GM23338 (cell line): ENCODE measurements around the gene ANKRD1. TPM values are rescaled to one million over a fixed set of nuclear protein-coding genes. Genes with fewer than 3 reads are reported as not detected.

Experiments used
- ATAC-seq: fragments of 200-7000 bp; cut with Tn5 transposase; 3 replicates; pipeline ENCODE4 v1.9.1; 2020
- DNase-seq: peaks from one replicate; pipeline ENCODE4 v3.0.0-alpha.2; 2015; ENCODE audit warnings: low spot score
- H2AFZ ChIP-seq: fragments of 200-600 bp; sonication (generic); 2 replicates; pipeline ENCODE4 v1.8.0; 2016; ENCODE audit warnings: antibody characterized with exemption, mild to moderate bottlenecking, moderate library complexity
- H3F3A ChIP-seq: fragments of 200-600 bp; sonication (generic); replicated peaks from 2 replicates; pipeline ENCODE4 v1.8.0; 2017; ENCODE audit warnings: antibody characterized with exemption, mixed run types, low read depth
- H3K27ac ChIP-seq: fragments of 200-600 bp; sonication (generic); 2 replicates; pipeline ENCODE4 v1.6.1; 2016; ENCODE audit warnings: low read depth
- H3K27me3 ChIP-seq: fragments of 200-600 bp; sonication (generic); 2 replicates; pipeline ENCODE4 v1.8.0; 2016; ENCODE audit warnings: mild to moderate bottlenecking, mixed run types, moderate library complexity; ENCODE audit not compliant: insufficient read depth
- H3K36me3 ChIP-seq: fragments of 200-600 bp; sonication (generic); 2 replicates; pipeline ENCODE4 v1.8.0; 2016; ENCODE audit warnings: mild to moderate bottlenecking; ENCODE audit not compliant: insufficient read depth
- H3K4me1 ChIP-seq: fragments of 200-600 bp; sonication (generic); 2 replicates; pipeline ENCODE4 v1.8.0; 2016; ENCODE audit warnings: mild to moderate bottlenecking, moderate library complexity; ENCODE audit not compliant: insufficient read depth
- H3K4me2 ChIP-seq: fragments of 200-600 bp; sonication (generic); 2 replicates; pipeline ENCODE4 v1.7.1; 2017; ENCODE audit warnings: mixed run types
- H3K4me3 ChIP-seq: fragments of 200-600 bp; sonication (generic); 2 replicates; pipeline ENCODE4 v1.6.1; 2016; ENCODE audit warnings: mixed run types
- H3K79me2 ChIP-seq: fragments of 200-600 bp; sonication (generic); replicated peaks from 2 replicates; pipeline ENCODE4 v1.8.0; 2017; ENCODE audit warnings: mild to moderate bottlenecking; ENCODE audit not compliant: insufficient read depth
- H3K9me2 ChIP-seq: fragments of 200-600 bp; sonication (generic); 2 replicates; pipeline ENCODE4 v1.8.0; 2017; ENCODE audit not compliant: insufficient read depth
- H4K20me1 ChIP-seq: fragments of 200-600 bp; sonication (generic); replicated peaks from 2 replicates; pipeline ENCODE4 v1.8.0; 2017; ENCODE audit warnings: mild to moderate bottlenecking; ENCODE audit not compliant: insufficient read depth
- H3K27ac Mint-ChIP-seq: 2 replicates; pipeline ENCODE4 v1.8.0; 2020; ENCODE audit warnings: inconsistent platforms, mild to moderate bottlenecking, moderate library complexity, mixed read lengths
- H3K27me3 Mint-ChIP-seq: 3 replicates; pipeline ENCODE4 v1.8.0; 2022; ENCODE audit warnings: low read depth, mild to moderate bottlenecking, moderate library complexity, mixed read lengths, inconsistent platforms; ENCODE audit not compliant: insufficient read depth, poor library complexity
- H3K36me3 Mint-ChIP-seq: 3 replicates; pipeline ENCODE4 v1.8.0; 2021; ENCODE audit warnings: low read depth, mild to moderate bottlenecking, inconsistent platforms, moderate library complexity, mixed read lengths
- H3K4me1 Mint-ChIP-seq: 3 replicates; pipeline ENCODE4 v1.8.0; 2020; ENCODE audit warnings: mild to moderate bottlenecking, inconsistent platforms, mixed read lengths
- H3K4me3 Mint-ChIP-seq: 3 replicates; pipeline ENCODE4 v1.8.0; 2021; ENCODE audit warnings: moderate library complexity, mild to moderate bottlenecking, inconsistent platforms, mixed read lengths
- H3K9me3 Mint-ChIP-seq: 3 replicates; pipeline ENCODE4 v1.8.0; 2020; ENCODE audit warnings: moderate library complexity, mild to moderate bottlenecking, inconsistent platforms, mixed read lengths
- CREB1 ChIP-seq: fragments of 250-450 bp; sonication (Bioruptor Pico); IDR thresholded peaks from 2 replicates; pipeline ENCODE4 v1.5.0; 2020; ENCODE audit warnings: low read depth, mild to moderate bottlenecking, moderate library complexity
- CTCF ChIP-seq, 2 experiments: fragments of 200-600 bp in 1 of 2; sonication (generic) in 1 of 2; conservative IDR thresholded peaks; 2 replicates each; pipeline versions ENCODE4 v1.5.1 to v1.6.1; 2016 to 2017; ENCODE audit warnings: antibody characterized with exemption in 2 of 2, low read depth in 2 of 2, mild to moderate bottlenecking in 2 of 2, moderate library complexity in 1 of 2
- ETS1 ChIP-seq: IDR thresholded peaks from 2 replicates; pipeline ENCODE4 v1.6.1; 2016; ENCODE audit warnings: antibody characterized with exemption
- EZH2 ChIP-seq: fragments of 200-600 bp; sonication (generic); IDR thresholded peaks from one replicate; pipeline ENCODE4 v1.8.0; 2017; ENCODE audit warnings: antibody characterized with exemption, mild to moderate bottlenecking, low read depth; ENCODE audit not compliant: unreplicated experiment
- EZH2phosphoT487 ChIP-seq: fragments of 200-600 bp; sonication (generic); IDR thresholded peaks from one replicate; pipeline ENCODE4 v1.8.1; 2018; ENCODE audit warnings: antibody characterized with exemption; ENCODE audit not compliant: unreplicated experiment
- JUNB ChIP-seq: IDR thresholded peaks from one replicate; pipeline ENCODE4 v1.6.1; 2016; ENCODE audit warnings: antibody characterized with exemption; ENCODE audit not compliant: unreplicated experiment
- NANOG ChIP-seq: IDR thresholded peaks from 2 replicates; pipeline ENCODE4 v1.6.1; 2016; ENCODE audit warnings: antibody characterized with exemption, borderline replicate concordance
- POLR2AphosphoS5 ChIP-seq: IDR thresholded peaks from 2 replicates; pipeline ENCODE4 v1.6.1; 2016; ENCODE audit warnings: antibody characterized with exemption, low read depth
- REST ChIP-seq: IDR thresholded peaks from one replicate; pipeline ENCODE4 v1.6.1; 2018; ENCODE audit warnings: antibody characterized with exemption; ENCODE audit not compliant: unreplicated experiment
- STAT1 ChIP-seq: IDR thresholded peaks from one replicate; pipeline ENCODE4 v1.6.1; 2016; ENCODE audit warnings: antibody characterized with exemption; ENCODE audit not compliant: unreplicated experiment
- ZNF114 ChIP-seq: fragments of 250-450 bp; sonication (Bioruptor Pico); IDR thresholded peaks from 2 replicates; pipeline ENCODE4 v1.5.0; 2020; ENCODE audit warnings: mild to moderate bottlenecking, moderate library complexity
- ZNF331 ChIP-seq: fragments of 250-450 bp; sonication (Bioruptor Pico); IDR thresholded peaks from 2 replicates; pipeline ENCODE4 v1.5.0; 2020; ENCODE audit warnings: low read depth, mild to moderate bottlenecking, moderate library complexity
- ZNF462 ChIP-seq: fragments of 250-450 bp; sonication (Bioruptor Pico); IDR thresholded peaks from 2 replicates; pipeline ENCODE4 v1.5.0; 2020; ENCODE audit warnings: mild to moderate bottlenecking, moderate library complexity
- polyA plus RNA-seq: library from polyadenylated mRNA; unstranded; fragments of >200 nt; fragmentation: Nextera tagmentation; extraction: Ambion mirVana; gene quantifications from 2 replicates; pipeline ENCODE4 v1.2.1, GENCODE V29; 2016
- total RNA-seq: library from RNA; depleted of rRNA; stranded (reverse); fragments of >200 nt; shearing (Covaris generic); gene quantifications from 2 replicates; pipeline ENCODE4 v1.2.3, GENCODE V29; 2014

The ANKRD1 gene
- total and polyA plus RNA-seq, 2 experiments from 2014 or later: 0.10 TPM; not detected in 1

GRCh38 chr10:90939116-90939515, 18.2 kb upstream of the ANKRD1 start:
- H3K27ac Mint-ChIP-seq: no peak overlapping the region
- H3K36me3 Mint-ChIP-seq: no peaks in the 10 kb centered on the region
- H3K4me3 ChIP-seq: no peak overlapping the region
- ATAC-seq: no peak
- peaks cover 98% of the 10 kb centered on the region for H3K27me3 ChIP-seq
- no peak for DNase-seq
- no peaks in the 10 kb centered on the region for H3K9me3 Mint-ChIP-seq
- no peak overlapping the region for H3K4me2 ChIP-seq
- H3K36me3 ChIP-seq: no peaks in the 10 kb centered on the region
- no peak overlapping the region for H2AFZ ChIP-seq
- H3K4me1 ChIP-seq: no peaks in the 10 kb centered on the region
- no peaks in the 10 kb centered on the region for H3K9me2 ChIP-seq
- no peak for TF ChIP-seq POLR2AphosphoS5
- TF ChIP-seq ETS1: no peak
- TF ChIP-seq REST: no peak
- no peak for TF ChIP-seq NANOG
- TF ChIP-seq ZNF462: no peak
- TF ChIP-seq STAT1: no peak
- TF ChIP-seq JUNB: no peak
- no peak for TF ChIP-seq ZNF114 (CRISPR knock-in tag)
- TF ChIP-seq EZH2phosphoT487: no peak
- TF ChIP-seq EZH2: no peak
- no peak for TF ChIP-seq ZNF331 (CRISPR knock-in tag)
- TF ChIP-seq CTCF (conservative IDR thresholded peaks at IDR 0.05; ENCODE audit: low read depth in 2 of 2): no peak
- no peak for TF ChIP-seq CREB1
- H3K79me2 ChIP-seq: no peaks in the 10 kb centered on the region
- H3K4me3 Mint-ChIP-seq: no peak overlapping the region
- H4K20me1 ChIP-seq: no peaks in the 10 kb centered on the region
- no peaks in the 10 kb centered on the region for H3F3A ChIP-seq
- peaks cover 81% of the 10 kb centered on the region for H3K27me3 Mint-ChIP-seq
- H3K27ac ChIP-seq: no peak overlapping the region
- peaks cover 4% of the 10 kb centered on the region; the same call in 1 of the 3 replicates for H3K4me1 Mint-ChIP-seq
